GM21515 (cell line): ENCODE data around the gene ABCC1.
"Not testable (repeated sequence)": the region's sequence is repeated elsewhere in the genome, so short reads cannot be mapped to it uniquely, and the experiment has no call there.

Experiments
- ATAC-seq: cut with Tn5 transposase; IDR thresholded peaks from one replicate; pipeline ENCODE4 v1.9.1; 2021; ENCODE audit not compliant: unreplicated experiment

The ABCC1 gene

GRCh38 chr16:16148755-16149154, 199.3 kb downstream of the ABCC1 start:
- ATAC-seq = no peak

- no peak for ATAC-seq
Observed at GRCh38 chr16:16149710-16150116, 200.3 kb downstream of the ABCC1 start.

GRCh38 chr16:16150117-16150877, 200.9 kb downstream of the ABCC1 start:
- no peak for ATAC-seq

GRCh38 chr16:16150878-16151152, 201.4 kb downstream of the ABCC1 start:
- ATAC-seq = no peak

GRCh38 chr16:16151315-16151714, 201.9 kb downstream of the ABCC1 start:
- no peak for ATAC-seq

- ATAC-seq = not testable (repeated sequence)
Observed at GRCh38 chr16:16153000-16153399, 203.6 kb downstream of the ABCC1 start.

GRCh38 chr16:16154281-16154951, 205.0 kb downstream of the ABCC1 start:
- no peak for ATAC-seq

GRCh38 chr16:16155234-16155633, 205.8 kb downstream of the ABCC1 start:
- no peak for ATAC-seq

- no peak for ATAC-seq
Observed at GRCh38 chr16:16157166-16157565, 207.8 kb downstream of the ABCC1 start.

- ATAC-seq = no peak
Observed at GRCh38 chr16:16158082-16158658, 208.8 kb downstream of the ABCC1 start.

GRCh38 chr16:16158741-16159374, 209.4 kb downstream of the ABCC1 start:
- no peak for ATAC-seq

GRCh38 chr16:16159662-16160061, 210.2 kb downstream of the ABCC1 start:
- no peak for ATAC-seq

GRCh38 chr16:16161319-16161718, 211.9 kb downstream of the ABCC1 start:
- no peak for ATAC-seq

GRCh38 chr16:16161840-16162239, 212.4 kb downstream of the ABCC1 start:
- not testable (repeated sequence) for ATAC-seq

- ATAC-seq = no peak
Observed at GRCh38 chr16:16162591-16162990, 213.2 kb downstream of the ABCC1 start.

- ATAC-seq = no peak
Observed at GRCh38 chr16:16163109-16163508, 213.7 kb downstream of the ABCC1 start.

- no peak for ATAC-seq
Observed at GRCh38 chr16:16163571-16163970, 214.2 kb downstream of the ABCC1 start.

- no peak for ATAC-seq
Observed at GRCh38 chr16:16164243-16164642, 214.8 kb downstream of the ABCC1 start.

GRCh38 chr16:16166085-16166484, 216.7 kb downstream of the ABCC1 start:
- no peak for ATAC-seq

- ATAC-seq = no peak
Observed at GRCh38 chr16:16166949-16167348, 217.5 kb downstream of the ABCC1 start.

- ATAC-seq = no peak
Observed at GRCh38 chr16:16167927-16168326, 218.5 kb downstream of the ABCC1 start.

- no peak for ATAC-seq
Observed at GRCh38 chr16:16168431-16168830, 219.0 kb downstream of the ABCC1 start.
